ENCODE data around the gene SHH.

GRCh38 chr7:155856656-155857055, 44.4 kb upstream of the SHH start:
- TF ChIP-seq, protein P1, sequence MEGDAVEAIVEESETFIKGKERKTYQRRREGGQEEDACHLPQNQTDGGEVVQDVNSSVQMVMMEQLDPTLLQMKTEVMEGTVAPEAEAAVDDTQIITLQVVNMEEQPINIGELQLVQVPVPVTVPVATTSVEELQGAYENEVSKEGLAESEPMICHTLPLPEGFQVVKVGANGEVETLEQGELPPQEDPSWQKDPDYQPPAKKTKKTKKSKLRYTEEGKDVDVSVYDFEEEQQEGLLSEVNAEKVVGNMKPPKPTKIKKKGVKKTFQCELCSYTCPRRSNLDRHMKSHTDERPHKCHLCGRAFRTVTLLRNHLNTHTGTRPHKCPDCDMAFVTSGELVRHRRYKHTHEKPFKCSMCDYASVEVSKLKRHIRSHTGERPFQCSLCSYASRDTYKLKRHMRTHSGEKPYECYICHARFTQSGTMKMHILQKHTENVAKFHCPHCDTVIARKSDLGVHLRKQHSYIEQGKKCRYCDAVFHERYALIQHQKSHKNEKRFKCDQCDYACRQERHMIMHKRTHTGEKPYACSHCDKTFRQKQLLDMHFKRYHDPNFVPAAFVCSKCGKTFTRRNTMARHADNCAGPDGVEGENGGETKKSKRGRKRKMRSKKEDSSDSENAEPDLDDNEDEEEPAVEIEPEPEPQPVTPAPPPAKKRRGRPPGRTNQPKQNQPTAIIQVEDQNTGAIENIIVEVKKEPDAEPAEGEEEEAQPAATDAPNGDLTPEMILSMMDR (IDR thresholded peaks at IDR 0.05), result no peak
- TF ChIP-seq POLR2A (IDR thresholded peaks at IDR 0.05), result no peak
